K562 (cell line): Measurements from ENCODE around the gene SRMS. TPM values are rescaled to one million over a fixed set of nuclear protein-coding genes. Genes with fewer than 3 reads are reported as not detected.
A peak's percentile ranks its signal among the peaks of the same experiment; 100 is the strongest.

Experiments used
- ARID4B ChIP-seq: sonication (generic); formaldehyde crosslinking; IDR thresholded peaks from 2 replicates; pipeline ENCODE4 v1.8.0; 2022; ENCODE audit warnings: mild to moderate bottlenecking, missing genetic modification reagents
- CREM ChIP-seq: IDR thresholded peaks from 2 replicates; pipeline ENCODE4 v1.6.1; 2014; ENCODE audit warnings: antibody characterized with exemption, low read depth
- CXXC5 ChIP-seq: fragments of 250-450 bp; sonication (Bioruptor Pico); IDR thresholded peaks from 2 replicates; pipeline ENCODE4 v1.8.0; 2022; ENCODE audit warnings: inconsistent platforms, mild to moderate bottlenecking, moderate library complexity
- E2F6 ChIP-seq, 2 experiments: IDR thresholded peaks; 2 replicates each; pipeline ENCODE4 v1.6.1; 2011; ENCODE audit warnings: borderline replicate concordance in 1 of 2, control low read depth in 1 of 2, low read depth in 1 of 2, low read length in 1 of 2, mild to moderate bottlenecking in 1 of 2, mixed read lengths in 1 of 2, moderate library complexity in 1 of 2; ENCODE audit not compliant: insufficient read depth in 1 of 2, insufficient read length in 1 of 2, poor library complexity in 1 of 2, severe bottlenecking in 1 of 2; ENCODE audit errors: extremely low read depth in 1 of 2
- GTF2A2 ChIP-seq: IDR thresholded peaks from 2 replicates; pipeline ENCODE4 v1.6.1; 2016; ENCODE audit warnings: mild to moderate bottlenecking, missing genetic modification characterization, missing compliant biosample characterization
- GTF2E2 ChIP-seq: fragments of 200-800 bp; sonication (Bioruptor generic); IDR thresholded peaks from 2 replicates; pipeline ENCODE4 v1.6.1; 2016; ENCODE audit warnings: missing genetic modification characterization, missing compliant biosample characterization
- GTF2F1 ChIP-seq: IDR thresholded peaks from 2 replicates; pipeline ENCODE4 v1.6.1; 2011; ENCODE audit warnings: low read depth, low read length, improper control_type of control experiment
- HINFP ChIP-seq: fragments of 450-650 bp; conservative IDR thresholded peaks from 2 replicates; pipeline ENCODE4 v1.6.1; 2016; ENCODE audit warnings: missing genetic modification characterization, low read depth, mild to moderate bottlenecking, control low read depth, missing compliant biosample characterization
- MTA3 ChIP-seq: fragments of 450-650 bp; formaldehyde crosslinking; IDR thresholded peaks from 2 replicates; pipeline ENCODE4 v1.6.1; 2017; ENCODE audit warnings: mild to moderate bottlenecking, borderline replicate concordance
- MYC ChIP-seq, 2 experiments: fragments of 250-450 bp in 1 of 2; sonication (Bioruptor Pico) in 1 of 2; IDR thresholded peaks; 2 replicates each; pipeline versions ENCODE4 v1.5.1 to v1.6.1; 2012 to 2021; ENCODE audit warnings: low read depth in 2 of 2, borderline replicate concordance in 1 of 2, improper control_type of control experiment in 1 of 2, low read length in 1 of 2, mild to moderate bottlenecking in 1 of 2, moderate library complexity in 1 of 2
- NFXL1 ChIP-seq: fragments of 450-650 bp; formaldehyde crosslinking; IDR thresholded peaks from 2 replicates; pipeline ENCODE4 v1.4.0; 2021; ENCODE audit warnings: mild to moderate bottlenecking
- ZMIZ1 ChIP-seq, 2 experiments: fragments of 150-350 bp in 1 of 2; IDR thresholded peaks; 2 replicates each; pipeline ENCODE4 v1.6.1; 2012 to 2016; ENCODE audit warnings: low read depth in 2 of 2, low read length in 2 of 2, mild to moderate bottlenecking in 1 of 2, moderate library complexity in 1 of 2
- ZNF639 ChIP-seq, 2 experiments: fragments of 200-800 bp in 1 of 2; sonication (Bioruptor generic) in 1 of 2; sonication (generic) in 1 of 2; formaldehyde crosslinking in 1 of 2; IDR thresholded peaks in 1 of 2; conservative IDR thresholded peaks in 1 of 2; 2 replicates each; pipeline versions ENCODE4 v1.5.0 to v1.6.1; 2016 to 2020; ENCODE audit warnings: missing compliant biosample characterization in 1 of 2, missing genetic modification characterization in 1 of 2, missing genetic modification reagents in 1 of 2
- polyA plus RNA-seq, 8 experiments: library from polyadenylated mRNA; depleted of rRNA in 4 of 8; stranded (reverse) in 5 of 8; unstranded in 3 of 8; fragments of >200 nt; fragmentation: Nextera tagmentation in 2 of 8; fragmentation: Illumina TruSeq in 1 of 8; extraction: Ambion mirVana in 2 of 8; extraction: Trizol in 1 of 8; gene quantifications; 2 replicates each; pipeline versions ENCODE4 v1.2.1 to v1.2.3, GENCODE V29; 2011 to 2014; ENCODE audit warnings: inconsistent platforms in 1 of 8, missing spikeins in 1 of 8
- total RNA-seq, 7 experiments: library from RNA; depleted of rRNA in 6 of 7; stranded (reverse); fragments of >200 nt in 6 of 7; fragmentation: Illumina TruSeq in 2 of 7; extraction: Trizol in 2 of 7; gene quantifications; 2 replicates each; pipeline versions ENCODE4 v1.2.1 to v1.2.3, GENCODE V29; 2011 to 2021; ENCODE audit warnings: low replicate concordance in 1 of 7

Gene SRMS
- total and polyA plus RNA-seq, 9 of the 15 experiments (the other 6 are each of a cell fraction or from before 2014, with no cell fraction given), result 0.07 TPM; not detected in 8

- TF ChIP-seq MYC (IDR thresholded peaks at IDR 0.05; ENCODE audit: low read depth, low read length) (no peak), MYC (CRISPR knock-in tag; IDR thresholded peaks at IDR 0.05; ENCODE audit: borderline replicate concordance, low read depth) (no peak), GTF2F1 (peak; percentile 65; the same call in 1 of the 2 replicates), CXXC5 (0 out of 2 replicates have a peak, but pooled peaks have one; percentile 18), ARID4B (CRISPR knock-in tag) (0 out of 2 replicates have a peak, but pooled peaks have one; percentile 19), GTF2E2 (peak; percentile 86; the same call in 1 of the 2 replicates), HINFP (tag) (peak; percentile 97), E2F6 (IDR thresholded peaks at IDR 0.05; ENCODE audit: borderline replicate concordance in 1 of 2, extremely low read depth in 1 of 2, insufficient read depth in 1 of 2, insufficient read length in 1 of 2, low read depth in 1 of 2, low read length in 1 of 2, poor library complexity in 1 of 2, severe bottlenecking in 1 of 2) (peak in 1 of 2 experiments; percentile 29), ZNF639 (CRISPR knock-in tag; conservative IDR thresholded peaks at IDR 0.05 in 1 of 2, IDR thresholded peaks at IDR 0.05 in 1 of 2) (peak in 1 of 2 experiments; percentile 67; a peak in 1 of 4 replicates), NFXL1 (CRISPR knock-in tag) (no peak), GTF2A2 (tag) (peak; percentile 88), CREM (peak; percentile 85), ZMIZ1 (IDR thresholded peaks at IDR 0.05; ENCODE audit: low read depth in 2 of 2, low read length in 2 of 2) (peak in 1 of 2 experiments; percentile 52; a peak in 1 of 4 replicates), MTA3 (peak; percentile 96)
Observed at GRCh38 chr20:63520504-63520933, 27.0 kb downstream of the SRMS start, which contains the start of gene PPDPF (continued).
